ENCODE measurements around the gene NCOA1.

GRCh38 chr2:24771764-24772586, 280.9 kb downstream of the NCOA1 start:
- TF ChIP-seq, protein P1, sequence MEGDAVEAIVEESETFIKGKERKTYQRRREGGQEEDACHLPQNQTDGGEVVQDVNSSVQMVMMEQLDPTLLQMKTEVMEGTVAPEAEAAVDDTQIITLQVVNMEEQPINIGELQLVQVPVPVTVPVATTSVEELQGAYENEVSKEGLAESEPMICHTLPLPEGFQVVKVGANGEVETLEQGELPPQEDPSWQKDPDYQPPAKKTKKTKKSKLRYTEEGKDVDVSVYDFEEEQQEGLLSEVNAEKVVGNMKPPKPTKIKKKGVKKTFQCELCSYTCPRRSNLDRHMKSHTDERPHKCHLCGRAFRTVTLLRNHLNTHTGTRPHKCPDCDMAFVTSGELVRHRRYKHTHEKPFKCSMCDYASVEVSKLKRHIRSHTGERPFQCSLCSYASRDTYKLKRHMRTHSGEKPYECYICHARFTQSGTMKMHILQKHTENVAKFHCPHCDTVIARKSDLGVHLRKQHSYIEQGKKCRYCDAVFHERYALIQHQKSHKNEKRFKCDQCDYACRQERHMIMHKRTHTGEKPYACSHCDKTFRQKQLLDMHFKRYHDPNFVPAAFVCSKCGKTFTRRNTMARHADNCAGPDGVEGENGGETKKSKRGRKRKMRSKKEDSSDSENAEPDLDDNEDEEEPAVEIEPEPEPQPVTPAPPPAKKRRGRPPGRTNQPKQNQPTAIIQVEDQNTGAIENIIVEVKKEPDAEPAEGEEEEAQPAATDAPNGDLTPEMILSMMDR (IDR thresholded peaks at IDR 0.05), result no peak
- TF ChIP-seq POLR2AphosphoS5 (IDR thresholded peaks at IDR 0.05) (no peak), POLR2A (IDR thresholded peaks at IDR 0.05) (no peak)

Data from gastroesophageal sphincter (tissue), 3 donors.